Stimulated activated CD4-positive, alpha-beta T cell treated with anti-CD3 and anti-CD28 coated beads, Interleukin-2, amount 100 ng/mL, for 48 hours (primary cell): ENCODE results near the gene B4GALT3.
A peak's percentile ranks its signal among the peaks of the same experiment; 100 is the strongest.

Experiments
- DNase-seq, 2 donors: peaks; one replicate each; pipeline ENCODE4 v3.0.0-alpha.2; 2020

Gene B4GALT3

GRCh38 chr1:161201836-161202712 lies 24.8 kb upstream of the B4GALT3 start, which contains the start of gene NDUFS2:
NDUFS2 (plus strand) TSS chr1:161202367; CDS start chr1:161202386, 19 bp downstream.
- DNase-seq = peak; percentile 88 to 90

DNA sequence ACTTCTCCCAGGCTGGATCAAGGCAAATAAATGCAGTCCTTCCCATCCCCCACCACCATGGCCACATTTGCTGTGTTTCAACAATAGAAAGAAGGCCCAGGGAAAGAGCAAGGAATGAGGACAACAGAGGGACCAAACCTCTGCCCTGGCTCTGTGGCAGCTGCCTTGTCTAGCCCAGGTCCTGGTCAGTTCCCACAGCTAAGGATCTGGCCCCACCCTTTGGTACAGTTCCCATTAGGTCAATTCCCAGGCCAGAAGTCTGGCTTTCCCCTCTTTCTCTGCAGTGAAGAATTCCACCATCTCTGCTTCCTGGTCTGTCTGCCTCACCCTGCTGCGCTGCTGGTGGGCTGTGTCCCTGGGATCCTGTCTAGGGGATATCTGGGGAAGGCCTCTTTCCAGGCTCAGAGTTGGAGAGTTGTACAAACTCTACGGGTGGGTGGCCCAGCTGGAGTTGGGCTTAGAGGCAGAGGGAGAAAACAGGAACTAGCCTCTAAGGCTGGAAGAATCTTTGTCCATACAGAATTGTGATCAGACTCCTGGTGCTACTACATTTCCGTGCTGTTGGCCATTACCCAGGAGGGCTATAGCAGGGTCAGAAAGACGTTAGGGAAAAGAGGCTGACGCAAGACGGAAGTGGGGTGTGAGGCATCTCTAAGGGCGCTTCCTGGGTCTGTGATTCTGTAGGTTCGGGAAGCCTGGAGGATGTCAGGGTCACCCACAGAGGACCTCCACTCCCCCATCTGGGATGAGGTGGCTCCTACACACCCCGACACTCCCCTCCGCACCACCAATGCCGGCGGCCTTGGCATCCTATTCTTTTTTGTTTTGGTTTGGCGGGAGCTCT lies 23.9 kb upstream of the B4GALT3 start:
- DNase-seq = no peak

GRCh38 chr1:161200421-161200991 lies 23.2 kb upstream of the B4GALT3 start:
- no peak for DNase-seq

DNA sequence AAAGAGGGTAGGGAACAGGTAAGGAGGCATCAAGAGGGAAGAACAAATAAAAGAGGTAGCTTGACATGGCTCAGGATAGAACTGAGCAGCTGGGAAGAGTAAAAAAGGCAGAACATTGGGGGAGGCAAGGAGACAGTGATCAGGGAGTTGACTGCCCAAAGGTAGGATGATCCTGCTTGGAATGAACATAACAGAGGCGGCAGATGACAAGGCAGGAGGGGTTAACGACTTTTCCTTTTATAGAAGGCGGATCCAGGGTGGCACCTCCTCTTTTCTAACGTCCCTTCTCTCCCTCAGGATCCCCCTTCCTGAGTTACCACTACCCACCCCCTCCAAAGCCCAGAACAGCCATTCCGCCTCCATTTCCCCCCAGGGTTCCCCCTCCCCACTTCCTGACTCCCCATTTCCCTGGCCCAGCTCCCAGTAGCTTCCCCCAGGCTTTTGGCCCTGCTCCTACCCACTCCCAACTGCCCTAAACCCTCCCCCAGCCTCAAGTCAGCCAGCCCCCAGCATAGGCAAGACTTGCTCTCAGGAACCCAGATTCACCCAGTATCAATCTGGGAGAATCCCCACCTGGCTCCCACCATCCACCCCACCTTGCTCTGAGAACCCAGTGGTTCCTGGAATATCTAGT lies 22.3 kb upstream of the B4GALT3 start:
- no peak for DNase-seq

GRCh38 chr1:161198897-161199431 lies 21.7 kb upstream of the B4GALT3 start, which contains the start of gene ADAMTS4:
ADAMTS4 (minus strand) TSS chr1:161199054; CDS start chr1:161198627, 427 bp downstream.
- no peak for DNase-seq

- no peak for DNase-seq
These were observed 21.0 kb upstream of the B4GALT3 start for GRCh38 chr1:161198194-161198896.

GRCh38 chr1:161197560-161198193 lies 20.4 kb upstream of the B4GALT3 start:
- no peak for DNase-seq

DNA sequence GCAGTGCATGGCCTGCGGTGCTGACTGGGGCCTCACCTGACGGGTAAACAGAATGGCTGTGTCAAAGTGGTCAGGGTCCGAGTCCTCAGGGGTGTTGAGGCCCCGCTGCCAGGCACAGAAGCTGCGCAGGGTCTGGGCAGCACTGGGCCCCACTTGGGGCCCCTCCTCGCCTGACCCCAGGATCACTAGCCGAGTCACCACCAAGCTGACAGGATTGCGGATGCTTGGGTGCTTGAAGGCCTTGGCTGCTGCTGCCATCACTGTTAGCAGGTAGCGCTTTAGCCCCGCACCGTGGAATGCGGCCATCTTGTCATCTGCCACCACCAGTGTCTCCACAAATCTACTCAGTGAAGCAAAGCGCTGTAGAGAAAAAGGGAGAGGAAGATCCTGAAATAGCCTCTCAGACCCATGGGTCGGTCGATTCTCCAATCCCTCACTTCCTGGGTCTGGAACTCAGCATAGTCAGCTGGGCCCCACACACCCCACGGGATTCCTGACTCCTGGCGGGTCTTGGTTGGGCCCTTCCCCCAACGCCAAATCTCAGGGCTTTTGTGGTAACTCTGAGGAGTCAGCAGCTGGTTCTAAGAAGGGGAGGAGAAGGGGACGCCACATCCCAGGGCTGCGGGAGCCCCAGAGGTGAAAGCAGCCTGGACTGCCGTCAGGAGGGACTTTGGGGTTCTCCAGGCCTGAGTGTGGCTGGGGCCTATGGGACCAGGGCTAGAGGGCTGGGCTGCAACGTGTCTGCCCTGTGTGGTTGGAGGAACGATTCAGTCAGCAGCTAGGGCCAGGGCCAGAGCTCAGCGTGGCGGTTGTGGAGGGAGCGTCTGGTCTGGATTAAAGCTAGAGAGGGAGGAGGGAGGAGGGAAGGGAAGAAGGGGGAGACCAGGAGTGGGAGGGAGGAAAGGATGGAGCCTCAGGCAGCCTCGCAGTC lies 19.5 kb upstream of the B4GALT3 start:
- DNase-seq = no peak

DNA sequence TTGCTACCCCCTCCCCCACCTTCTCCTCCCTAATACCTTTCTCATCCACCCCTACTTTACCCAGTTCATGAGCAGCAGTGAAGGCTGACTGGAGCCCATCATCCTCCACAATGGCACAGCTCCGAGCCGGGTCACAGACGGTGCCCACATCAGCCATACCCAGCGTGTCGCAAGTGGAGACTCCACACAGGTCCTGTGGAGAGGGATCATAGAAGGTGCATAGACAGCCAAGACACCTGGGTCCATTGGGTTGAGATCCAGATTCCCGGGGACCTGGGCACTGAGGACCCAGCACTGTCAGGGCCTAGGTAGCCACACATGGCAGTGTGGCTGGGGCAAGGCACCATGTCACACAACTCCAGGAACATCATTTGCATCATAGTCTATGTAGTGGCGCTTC lies 18.8 kb upstream of the B4GALT3 start:
- DNase-seq = no peak

DNA sequence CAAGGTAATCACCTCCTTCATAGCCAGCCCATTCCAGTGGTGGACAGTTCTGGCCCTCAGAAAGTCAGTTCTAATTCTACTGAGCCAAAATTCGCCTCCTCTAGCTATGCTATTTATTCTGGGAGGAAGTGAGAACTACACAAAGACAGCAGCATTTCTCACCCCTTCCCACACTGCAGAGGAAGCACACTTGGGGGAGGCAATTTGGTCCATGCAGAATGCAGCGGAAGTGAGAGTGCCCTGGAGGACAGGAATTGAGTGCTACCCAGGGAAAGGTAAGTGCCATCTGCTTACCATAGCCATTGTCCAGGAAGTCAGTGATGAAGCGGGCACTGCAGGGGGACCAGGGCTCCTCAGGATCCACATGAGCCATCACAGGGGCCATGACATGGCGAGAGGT lies 17.9 kb upstream of the B4GALT3 start:
- no peak for DNase-seq

- no peak for DNase-seq
These were observed 16.4 kb upstream of the B4GALT3 start for GRCh38 chr1:161193561-161194235.

DNA sequence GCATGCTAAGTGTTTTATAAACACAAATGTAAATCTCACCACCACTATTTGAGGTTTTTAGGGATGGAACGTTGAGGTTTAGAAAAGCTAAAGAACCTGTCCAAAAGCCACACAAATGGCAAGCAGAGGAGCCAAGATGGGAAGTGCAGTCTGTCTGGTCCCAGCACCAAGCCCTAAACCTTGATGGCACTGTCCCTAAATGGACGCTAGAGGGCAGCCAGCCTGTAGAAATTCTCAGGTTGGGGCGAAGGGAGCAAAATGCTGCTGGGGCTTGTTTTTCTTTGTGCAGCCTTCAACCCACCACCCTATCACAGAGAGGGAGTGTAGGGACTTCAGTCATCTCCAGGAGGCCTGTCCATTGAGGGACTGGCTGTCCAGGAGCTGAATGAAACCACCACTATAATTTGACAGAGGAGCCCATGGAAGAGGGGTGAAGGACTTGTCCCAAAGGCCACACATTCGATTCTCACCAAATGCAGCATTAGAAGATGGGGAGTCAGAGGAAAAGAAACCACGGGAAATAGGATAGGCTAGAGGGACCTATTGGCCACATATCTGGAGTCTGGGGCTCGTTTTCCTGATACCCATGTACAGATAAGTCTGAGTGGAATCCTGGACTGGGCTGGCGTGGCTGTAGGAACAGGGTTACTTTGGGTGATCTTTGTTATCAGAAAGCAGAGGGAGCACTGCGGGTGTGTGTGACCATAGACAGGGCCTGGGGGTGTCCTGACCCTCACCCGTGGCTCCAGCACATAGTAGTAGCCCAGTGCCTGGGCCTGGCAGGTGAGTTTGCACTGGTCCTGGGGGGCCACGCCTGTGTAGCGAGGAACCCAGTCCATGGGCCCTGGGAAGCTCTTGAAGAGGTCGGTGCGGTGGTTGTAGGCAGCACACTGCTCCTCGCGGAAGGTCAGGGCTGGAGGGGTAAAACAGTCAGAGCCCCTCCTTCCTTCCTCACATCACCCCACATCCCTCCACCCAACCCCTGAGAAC lies 15.5 kb upstream of the B4GALT3 start:
- DNase-seq = peak; percentile 61 to 62

DNA sequence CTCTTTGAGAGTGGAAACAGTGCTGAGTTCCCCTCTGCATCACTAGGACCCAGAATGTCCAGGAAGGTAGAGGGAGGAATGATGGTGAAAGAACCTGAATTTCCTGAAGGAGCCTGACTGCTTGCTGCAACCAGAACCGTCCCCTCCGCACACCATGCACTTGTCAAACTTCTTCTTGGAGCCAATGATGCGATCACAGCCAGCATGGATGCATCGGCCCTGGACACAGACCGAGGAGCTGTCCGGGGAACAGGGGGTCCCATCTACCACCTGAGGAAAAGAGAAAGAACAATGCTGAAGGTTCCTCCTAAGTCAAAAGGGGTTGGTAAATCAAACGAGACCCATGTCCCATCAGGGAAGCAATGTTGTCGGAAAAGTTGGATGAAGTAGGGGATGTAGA lies 14.7 kb upstream of the B4GALT3 start:
- no peak for DNase-seq

DNA sequence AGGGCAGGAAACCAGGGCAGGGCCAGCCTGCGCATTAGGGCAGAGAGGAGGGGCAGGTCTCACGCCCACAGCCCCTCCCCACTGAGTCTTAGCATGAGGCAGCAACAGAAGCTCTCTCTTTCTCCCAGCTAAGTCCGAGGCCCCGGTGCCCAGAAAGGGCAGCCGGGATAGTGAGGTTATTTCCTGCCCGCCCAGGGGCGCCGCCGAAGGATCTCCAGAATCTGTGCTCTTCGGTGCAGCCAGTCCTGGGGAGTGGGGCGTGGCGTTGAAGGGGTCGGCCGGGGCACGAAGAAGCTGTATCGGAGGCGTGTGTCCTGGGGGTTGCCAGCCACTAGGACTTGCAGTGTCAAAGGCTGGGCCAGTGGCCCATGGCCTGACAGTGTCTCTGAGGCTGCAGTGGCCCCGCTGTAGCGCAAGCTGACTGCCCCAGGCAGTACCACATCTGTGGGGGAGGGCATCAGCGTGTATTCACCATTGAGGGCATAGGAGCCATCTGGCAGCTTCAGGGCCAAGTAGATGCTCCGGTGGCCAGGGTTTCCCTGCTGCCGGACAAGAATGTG lies 13.7 kb upstream of the B4GALT3 start:
- no peak for DNase-seq

GRCh38 chr1:161189036-161189435 lies 11.7 kb upstream of the B4GALT3 start:
- no peak for DNase-seq

GRCh38 chr1:161188381-161188780 lies 11.1 kb upstream of the B4GALT3 start:
- no peak for DNase-seq

DNA sequence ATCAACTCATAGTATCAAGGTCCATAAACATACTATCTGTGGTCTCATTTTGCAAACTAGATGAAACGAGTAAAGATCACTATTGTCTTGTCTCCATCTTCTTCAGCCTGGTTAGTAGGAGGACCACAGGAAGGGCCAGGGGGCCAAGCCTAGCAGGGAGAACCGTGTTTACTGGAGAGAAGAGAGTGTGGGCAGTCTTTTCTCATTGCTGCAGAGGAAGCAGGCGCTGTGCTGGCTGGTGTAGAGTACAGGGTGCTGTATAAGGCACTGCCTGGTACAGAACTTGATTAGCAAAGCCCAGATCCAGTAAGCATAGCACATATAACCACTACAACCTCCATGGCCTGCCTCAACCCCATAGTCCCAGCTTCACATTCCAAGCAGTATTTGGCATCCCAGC lies 10.0 kb upstream of the B4GALT3 start:
- no peak for DNase-seq

GRCh38 chr1:161185732-161186311 lies 8.5 kb upstream of the B4GALT3 start:
- DNase-seq = no peak
